Measurements from ENCODE around the gene LRTM1.

Gene LRTM1

DNA sequence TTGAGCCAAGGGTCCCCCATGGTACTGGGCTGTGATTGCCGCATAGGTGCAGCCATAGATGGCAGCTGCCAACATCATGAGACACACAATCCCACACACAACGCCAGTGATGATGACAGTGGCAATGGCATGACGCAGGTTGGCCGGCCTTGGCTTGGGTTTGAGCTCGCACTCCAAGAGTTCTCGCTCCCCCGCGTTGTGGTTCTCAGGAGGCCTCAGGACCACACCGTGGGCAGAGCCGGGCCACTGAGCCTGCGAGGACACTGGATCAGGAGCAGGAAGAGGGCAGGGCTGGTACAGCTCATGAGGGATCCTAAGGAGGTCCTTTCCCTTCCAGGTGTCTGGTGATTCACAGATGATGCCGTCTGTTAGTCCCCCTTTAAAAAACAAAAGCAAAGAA, 9.3 kb downstream of the LRTM1 start:
- ATAC-seq (ENCODE audit: low read depth) (no peak), DNase-seq (ENCODE audit: low spot score) (no peak)
- TF ChIP-seq, protein P1, sequence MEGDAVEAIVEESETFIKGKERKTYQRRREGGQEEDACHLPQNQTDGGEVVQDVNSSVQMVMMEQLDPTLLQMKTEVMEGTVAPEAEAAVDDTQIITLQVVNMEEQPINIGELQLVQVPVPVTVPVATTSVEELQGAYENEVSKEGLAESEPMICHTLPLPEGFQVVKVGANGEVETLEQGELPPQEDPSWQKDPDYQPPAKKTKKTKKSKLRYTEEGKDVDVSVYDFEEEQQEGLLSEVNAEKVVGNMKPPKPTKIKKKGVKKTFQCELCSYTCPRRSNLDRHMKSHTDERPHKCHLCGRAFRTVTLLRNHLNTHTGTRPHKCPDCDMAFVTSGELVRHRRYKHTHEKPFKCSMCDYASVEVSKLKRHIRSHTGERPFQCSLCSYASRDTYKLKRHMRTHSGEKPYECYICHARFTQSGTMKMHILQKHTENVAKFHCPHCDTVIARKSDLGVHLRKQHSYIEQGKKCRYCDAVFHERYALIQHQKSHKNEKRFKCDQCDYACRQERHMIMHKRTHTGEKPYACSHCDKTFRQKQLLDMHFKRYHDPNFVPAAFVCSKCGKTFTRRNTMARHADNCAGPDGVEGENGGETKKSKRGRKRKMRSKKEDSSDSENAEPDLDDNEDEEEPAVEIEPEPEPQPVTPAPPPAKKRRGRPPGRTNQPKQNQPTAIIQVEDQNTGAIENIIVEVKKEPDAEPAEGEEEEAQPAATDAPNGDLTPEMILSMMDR (IDR thresholded peaks at IDR 0.05; ENCODE audit: poor library complexity, severe bottlenecking): no peak
- no peaks in the 10 kb centered on the region for H3K9me3 ChIP-seq (ENCODE audit: severe bottlenecking)
- no peak overlapping the region for H3K4me3 ChIP-seq (ENCODE audit: severe bottlenecking)
- no peaks in the 10 kb centered on the region for H3K27me3 ChIP-seq (ENCODE audit: insufficient read depth, poor library complexity, severe bottlenecking)
- no peaks in the 10 kb centered on the region for H3K36me3 ChIP-seq (ENCODE audit: low read depth)
- no peak overlapping the region for H3K27ac ChIP-seq (ENCODE audit: poor library complexity, severe bottlenecking)
- no peaks in the 10 kb centered on the region for H3K4me1 ChIP-seq (ENCODE audit: insufficient read depth, poor library complexity, severe bottlenecking)

- TF ChIP-seq, protein P1 (IDR thresholded peaks at IDR 0.05; ENCODE audit: poor library complexity, severe bottlenecking): no peak
- DNase-seq (ENCODE audit: low spot score) (no peak), ATAC-seq (ENCODE audit: low read depth) (no peak)
- no peak overlapping the region for H3K4me3 ChIP-seq (ENCODE audit: severe bottlenecking)
- no peaks in the 10 kb centered on the region for H3K36me3 ChIP-seq (ENCODE audit: low read depth)
- no peaks in the 10 kb centered on the region for H3K27me3 ChIP-seq (ENCODE audit: insufficient read depth, poor library complexity, severe bottlenecking)
- no peak overlapping the region for H3K27ac ChIP-seq (ENCODE audit: poor library complexity, severe bottlenecking)
- H3K4me1 ChIP-seq (ENCODE audit: insufficient read depth, poor library complexity, severe bottlenecking): no peaks in the 10 kb centered on the region
- H3K9me3 ChIP-seq (ENCODE audit: severe bottlenecking): no peaks in the 10 kb centered on the region
Observed at GRCh38 chr3:54917862-54918261, 10.0 kb downstream of the LRTM1 start.

GRCh38 chr3:54917174-54917573, 10.7 kb downstream of the LRTM1 start:
- Histone ChIP-seq H3K27me3 (ENCODE audit: insufficient read depth, poor library complexity, severe bottlenecking) (no peaks in the 10 kb centered on the region), H3K4me3 (ENCODE audit: severe bottlenecking) (no peak overlapping the region), H3K9me3 (ENCODE audit: severe bottlenecking) (no peaks in the 10 kb centered on the region), H3K27ac (ENCODE audit: poor library complexity, severe bottlenecking) (no peak overlapping the region), H3K4me1 (ENCODE audit: insufficient read depth, poor library complexity, severe bottlenecking) (no peaks in the 10 kb centered on the region), H3K36me3 (ENCODE audit: low read depth) (no peaks in the 10 kb centered on the region)
- no peak for DNase-seq (ENCODE audit: low spot score)
- TF ChIP-seq, protein P1 (IDR thresholded peaks at IDR 0.05; ENCODE audit: poor library complexity, severe bottlenecking): no peak
- ATAC-seq (ENCODE audit: low read depth): 0 out of 3 replicates have a peak, but pooled peaks have one; percentile 29

DNA sequence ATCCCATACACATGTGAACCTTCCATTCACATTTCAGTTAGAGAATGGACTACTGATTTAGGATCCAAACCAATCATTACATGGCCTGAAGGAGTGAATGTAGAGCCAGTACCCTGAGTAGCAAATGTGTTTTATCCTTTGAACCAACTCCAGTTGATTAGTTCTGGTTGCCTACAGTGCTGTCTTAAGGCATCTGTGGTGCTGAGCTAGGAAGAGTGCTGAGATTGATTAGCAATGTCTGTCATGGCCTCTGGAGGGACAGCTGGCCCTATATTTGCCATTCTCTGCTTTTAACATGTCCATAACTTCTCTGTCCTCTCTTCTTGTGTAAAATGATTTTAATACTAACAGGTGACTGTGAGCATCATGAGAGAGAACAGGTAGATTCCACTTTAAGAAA, 11.1 kb downstream of the LRTM1 start:
- no peaks in the 10 kb centered on the region for H3K27me3 ChIP-seq (ENCODE audit: insufficient read depth, poor library complexity, severe bottlenecking)
- H3K36me3 ChIP-seq (ENCODE audit: low read depth): no peaks in the 10 kb centered on the region
- no peak overlapping the region for H3K4me3 ChIP-seq (ENCODE audit: severe bottlenecking)
- TF ChIP-seq, protein P1 (IDR thresholded peaks at IDR 0.05; ENCODE audit: poor library complexity, severe bottlenecking): no peak
- no peak for DNase-seq (ENCODE audit: low spot score)
- no peak overlapping the region for H3K27ac ChIP-seq (ENCODE audit: poor library complexity, severe bottlenecking)
- ATAC-seq (ENCODE audit: low read depth): no peak
- no peaks in the 10 kb centered on the region for H3K4me1 ChIP-seq (ENCODE audit: insufficient read depth, poor library complexity, severe bottlenecking)
- H3K9me3 ChIP-seq (ENCODE audit: severe bottlenecking): no peaks in the 10 kb centered on the region

- DNase-seq (ENCODE audit: low spot score): no peak
- no peak for ATAC-seq (ENCODE audit: low read depth)
Observed at GRCh38 chr3:54915976-54916375, 11.9 kb downstream of the LRTM1 start.

More at GRCh38 chr3:54915976-54916375, 11.9 kb downstream of the LRTM1 start:
- Histone ChIP-seq H3K9me3 (ENCODE audit: severe bottlenecking) (no peaks in the 10 kb centered on the region), H3K27ac (ENCODE audit: poor library complexity, severe bottlenecking) (no peak overlapping the region), H3K4me1 (ENCODE audit: insufficient read depth, poor library complexity, severe bottlenecking) (no peaks in the 10 kb centered on the region), H3K36me3 (ENCODE audit: low read depth) (no peaks in the 10 kb centered on the region), H3K4me3 (ENCODE audit: severe bottlenecking) (no peak overlapping the region), H3K27me3 (ENCODE audit: insufficient read depth, poor library complexity, severe bottlenecking) (no peaks in the 10 kb centered on the region)
- TF ChIP-seq, protein P1 (IDR thresholded peaks at IDR 0.05; ENCODE audit: poor library complexity, severe bottlenecking): no peak
